Body of pancreas (tissue), 4 donors: Measurements from ENCODE around the gene PLAGL1. TPM values are rescaled to one million over a fixed set of nuclear protein-coding genes. Genes with fewer than 3 reads are reported as not detected.

Source experiments
- ATAC-seq: fragments of 150-250 bp; one replicate; pipeline ENCODE4 v1.9.1; 2016
- DNase-seq, 4 donors: peaks; one replicate each; pipeline ENCODE4 v3.0.0-alpha.2; 2019
- H3K27ac ChIP-seq, 4 donors: fragments of 200-600 bp; sonication (generic); 1 replicate in 3 of 4; 2 replicates in 1 of 4; pipeline versions ENCODE4 v1.5.1 to v1.6.1; 2016 to 2019; ENCODE audit warnings: mild to moderate bottlenecking in 1 of 4, mixed read lengths in 1 of 4, moderate library complexity in 1 of 4
- H3K27me3 ChIP-seq, 2 donors: fragments of 200-600 bp; sonication (generic); one replicate each; pipeline ENCODE4 v1.6.0; 2016; ENCODE audit warnings: mild to moderate bottlenecking in 1 of 2
- H3K36me3 ChIP-seq, 2 donors: fragments of 200-600 bp; sonication (generic); replicated peaks in 1 of 2; 2 replicates each; pipeline ENCODE4 v1.5.1; 2016; ENCODE audit warnings: low read depth in 2 of 2; ENCODE audit not compliant: insufficient read depth in 1 of 2
- H3K4me1 ChIP-seq: fragments of 200-600 bp; sonication (generic); one replicate; pipeline ENCODE4 v1.6.0; 2016
- H3K4me3 ChIP-seq, 2 donors: fragments of 200-600 bp; sonication (generic); 1 replicate in 1 of 2; 2 replicates in 1 of 2; pipeline ENCODE4 v1.5.1; 2016 to 2019
- H3K9me3 ChIP-seq, 3 donors: fragments of 200-600 bp; sonication (generic); 1 replicate in 2 of 3; 2 replicates in 1 of 3; pipeline ENCODE4 v1.5.1; 2016
- POLR2A ChIP-seq, 3 donors: fragments of 450-650 bp; IDR thresholded peaks; one replicate each; pipeline ENCODE4 v1.6.1; 2016; ENCODE audit warnings: antibody characterized with exemption in 3 of 3, mild to moderate bottlenecking in 2 of 3
- WGBS, 2 donors: methylation state at CpG; one replicate each; pipeline ENCODE4 v1.1.5; 2017; 5-methylcytosine and 5-hydroxymethylcytosine counted together
- intact Hi-C: fragments of 100-400 bp; cut with DNase I; formaldehyde crosslinking; loops from one replicate; pipeline ENCODE4 v1.15.1; 2023
- total RNA-seq, 2 donors: library from RNA; depleted of rRNA; stranded (reverse); fragments of >200 nt; gene quantifications; one replicate each; pipeline ENCODE4 v1.1.0, GENCODE V29; 2016
- TF ChIP-seq, protein P1 (sequence below), 7 experiments: fragments of 450-650 bp in 4 of 7; fragments of 200-600 bp in 3 of 7; sonication (generic) in 3 of 7; IDR thresholded peaks; one replicate each; pipeline ENCODE4 v1.5.1; 2016 to 2019; ENCODE audit warnings: antibody characterized with exemption in 7 of 7

Gene PLAGL1
- total RNA-seq, 2 donors from 2014 or later = 22.1 to 23.3 TPM

DNA sequence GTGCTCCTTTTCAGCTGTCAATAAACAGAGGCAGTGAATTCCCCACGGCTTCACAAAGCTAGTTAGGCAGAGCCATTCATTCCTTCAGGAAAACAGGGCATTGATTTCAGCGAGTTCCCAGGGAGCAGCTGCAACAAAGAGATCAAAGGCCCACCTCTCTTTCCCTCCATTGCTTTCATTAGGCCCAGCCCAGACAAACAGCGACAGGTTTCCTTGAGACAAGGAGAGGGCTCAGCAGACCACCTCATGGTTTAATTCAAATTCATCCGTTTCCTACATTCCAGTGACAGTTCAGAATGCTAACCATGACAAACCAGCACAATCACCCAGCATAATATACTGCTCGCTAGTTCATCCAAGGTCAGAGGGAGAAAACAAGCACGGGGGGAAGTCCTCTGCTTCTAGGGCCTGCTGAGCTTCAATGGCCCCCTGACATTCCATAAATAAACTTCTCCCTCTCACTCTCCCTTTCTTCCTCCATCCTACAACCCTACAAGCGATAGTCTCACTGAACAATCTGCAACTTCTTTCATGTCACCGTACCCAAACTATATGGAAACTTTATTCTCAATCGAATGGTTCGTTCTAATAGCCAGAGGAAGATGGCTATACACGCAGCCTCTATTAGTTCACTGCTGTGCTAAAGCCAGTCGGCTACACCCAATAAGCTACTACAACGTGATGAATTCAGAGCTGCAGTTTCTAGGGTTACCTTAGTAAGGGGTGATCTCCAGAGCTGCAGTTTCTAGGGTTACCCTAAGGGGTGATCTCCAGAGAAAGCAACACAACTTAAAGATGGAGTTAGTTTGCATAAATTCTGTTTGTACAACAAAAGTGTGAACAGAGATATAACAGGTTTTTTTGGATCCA is 34.7 kb downstream of the PLAGL1 start:
- Histone ChIP-seq H3K4me3 (no peak overlapping the region), H3K36me3 (no peaks in the 10 kb centered on the region), H3K27me3 (no peaks in the 10 kb centered on the region), H3K4me1 (no peaks in the 10 kb centered on the region), H3K9me3 (no peaks in the 10 kb centered on the region), H3K27ac (no peak overlapping the region)
- 72 to 73% methylated on average over 13 of the region's 13 CpGs for WGBS, 2 donors
- intact Hi-C loops = no loop called here
- no peak for DNase-seq
- no peak for ATAC-seq
- TF ChIP-seq, protein P1, sequence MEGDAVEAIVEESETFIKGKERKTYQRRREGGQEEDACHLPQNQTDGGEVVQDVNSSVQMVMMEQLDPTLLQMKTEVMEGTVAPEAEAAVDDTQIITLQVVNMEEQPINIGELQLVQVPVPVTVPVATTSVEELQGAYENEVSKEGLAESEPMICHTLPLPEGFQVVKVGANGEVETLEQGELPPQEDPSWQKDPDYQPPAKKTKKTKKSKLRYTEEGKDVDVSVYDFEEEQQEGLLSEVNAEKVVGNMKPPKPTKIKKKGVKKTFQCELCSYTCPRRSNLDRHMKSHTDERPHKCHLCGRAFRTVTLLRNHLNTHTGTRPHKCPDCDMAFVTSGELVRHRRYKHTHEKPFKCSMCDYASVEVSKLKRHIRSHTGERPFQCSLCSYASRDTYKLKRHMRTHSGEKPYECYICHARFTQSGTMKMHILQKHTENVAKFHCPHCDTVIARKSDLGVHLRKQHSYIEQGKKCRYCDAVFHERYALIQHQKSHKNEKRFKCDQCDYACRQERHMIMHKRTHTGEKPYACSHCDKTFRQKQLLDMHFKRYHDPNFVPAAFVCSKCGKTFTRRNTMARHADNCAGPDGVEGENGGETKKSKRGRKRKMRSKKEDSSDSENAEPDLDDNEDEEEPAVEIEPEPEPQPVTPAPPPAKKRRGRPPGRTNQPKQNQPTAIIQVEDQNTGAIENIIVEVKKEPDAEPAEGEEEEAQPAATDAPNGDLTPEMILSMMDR (IDR thresholded peaks at IDR 0.05) = no peak
- TF ChIP-seq POLR2A (IDR thresholded peaks at IDR 0.05) = no peak

DNA sequence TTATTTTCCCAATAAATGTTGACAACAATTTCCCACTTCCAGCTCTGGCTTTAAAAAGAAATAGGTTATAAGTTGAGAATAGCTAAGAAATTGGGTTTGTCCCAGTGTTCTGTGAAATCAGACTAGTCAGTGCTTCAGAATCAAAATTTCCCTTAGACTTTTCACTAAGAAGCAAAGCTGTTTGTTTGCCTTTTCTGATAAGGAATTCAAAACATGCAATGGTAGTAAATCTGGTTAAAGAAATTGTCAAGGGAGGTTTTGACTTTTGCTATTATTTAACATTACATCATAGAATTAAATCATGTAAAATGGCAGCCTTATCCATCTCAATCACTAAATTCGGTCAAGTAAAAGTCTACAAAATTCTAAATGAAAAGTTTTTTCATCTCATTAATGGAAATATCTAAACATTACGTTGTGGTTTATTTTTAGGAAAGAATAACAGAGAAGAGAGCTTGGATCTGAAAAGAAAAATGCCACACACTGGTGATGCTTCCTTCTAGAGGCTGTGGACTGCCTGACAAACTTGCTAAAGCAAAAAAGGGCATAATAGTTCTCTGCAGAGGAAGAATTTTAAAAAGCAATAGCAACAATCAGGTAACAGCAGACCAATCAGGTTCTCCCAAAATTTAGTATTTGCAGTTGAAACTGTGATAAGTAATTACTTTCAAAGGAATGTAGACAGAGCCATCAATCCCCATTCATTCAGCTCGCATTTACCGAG is 36.4 kb downstream of the PLAGL1 start:
- DNase-seq = no peak
- Histone ChIP-seq H3K4me1 (no peaks in the 10 kb centered on the region), H3K27me3 (no peaks in the 10 kb centered on the region), H3K36me3 (no peaks in the 10 kb centered on the region), H3K9me3 (no peaks in the 10 kb centered on the region), H3K27ac (no peak overlapping the region), H3K4me3 (no peak overlapping the region)
- TF ChIP-seq POLR2A (IDR thresholded peaks at IDR 0.05) = no peak
- TF ChIP-seq, protein P1 (IDR thresholded peaks at IDR 0.05) = no peak
- WGBS, 2 donors = 58 to 59% methylated on average over 4 of the region's 4 CpGs
- intact Hi-C loops = no loop called here
- ATAC-seq = no peak

DNA sequence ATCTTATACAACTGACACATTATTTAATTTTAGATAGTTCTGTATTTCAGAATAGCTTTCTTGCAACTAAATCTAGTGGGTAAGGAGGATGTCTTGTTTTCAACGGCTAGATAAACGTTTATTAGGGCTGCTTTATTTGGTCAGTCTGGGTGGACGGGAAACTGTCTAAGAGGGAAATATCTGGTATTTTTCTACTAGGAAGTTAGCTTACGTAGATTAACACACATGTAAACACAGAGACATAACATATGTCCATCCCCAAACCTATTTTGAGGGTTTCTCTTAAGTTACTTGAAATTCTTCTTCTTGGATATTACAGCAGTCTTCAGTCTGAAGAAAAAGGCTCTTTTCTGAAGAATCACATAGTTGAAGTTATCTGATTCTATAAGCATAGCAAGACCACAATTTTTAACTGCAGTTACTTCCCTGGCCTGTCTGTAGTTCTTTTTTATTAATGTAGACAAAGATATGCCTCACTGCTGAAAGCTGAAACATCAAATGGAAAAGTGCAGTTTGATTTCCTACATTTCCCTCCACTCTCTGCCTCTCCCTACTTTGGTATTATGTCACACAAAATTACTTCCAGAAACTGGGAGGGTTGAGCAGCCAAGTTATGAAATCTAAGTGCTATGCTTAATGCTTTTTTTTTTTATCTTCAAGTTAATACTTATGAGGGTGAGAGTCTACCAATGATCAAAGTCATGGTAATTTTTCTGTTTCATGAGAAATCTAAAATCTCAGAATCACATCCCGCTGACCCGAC is 37.4 kb downstream of the PLAGL1 start:
- TF ChIP-seq, protein P1 (IDR thresholded peaks at IDR 0.05) = no peak
- TF ChIP-seq POLR2A (IDR thresholded peaks at IDR 0.05) = no peak
- ATAC-seq = no peak
- H3K9me3 ChIP-seq = no peaks in the 10 kb centered on the region
- DNase-seq = no peak
- H3K27me3 ChIP-seq = no peaks in the 10 kb centered on the region
- WGBS, 2 donors = 69 to 81% methylated on average over 6 of the region's 6 CpGs
- no peaks in the 10 kb centered on the region for H3K4me1 ChIP-seq
- no peaks in the 10 kb centered on the region for H3K36me3 ChIP-seq
- no peak overlapping the region for H3K4me3 ChIP-seq
- no peak overlapping the region for H3K27ac ChIP-seq
- intact Hi-C loops = no loop called here

DNA sequence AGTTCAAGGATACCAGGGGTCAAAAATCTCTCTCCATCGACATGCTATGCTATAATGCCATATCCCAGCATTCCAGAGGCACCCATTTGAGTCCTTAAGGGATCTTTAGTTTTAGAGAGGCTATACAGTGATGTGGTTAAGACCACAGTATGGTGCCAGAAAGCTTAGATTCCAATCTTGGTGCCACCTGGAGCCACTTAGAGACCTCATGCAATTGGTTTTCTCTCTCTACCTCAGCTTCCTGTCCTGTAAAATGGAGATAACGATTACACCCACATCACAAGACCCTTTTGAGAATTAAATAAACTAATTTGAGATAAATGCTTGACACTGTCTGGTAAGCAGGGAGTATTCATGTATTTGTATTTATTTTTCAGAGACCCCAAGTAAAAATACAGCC is 39.0 kb downstream of the PLAGL1 start:
- H3K9me3 ChIP-seq = no peaks in the 10 kb centered on the region
- H3K27ac ChIP-seq = no peak overlapping the region
- H3K4me1 ChIP-seq = no peaks in the 10 kb centered on the region
- intact Hi-C loops = no loop called here
- no peak for DNase-seq
- no peaks in the 10 kb centered on the region for H3K36me3 ChIP-seq
- H3K4me3 ChIP-seq = no peak overlapping the region
- no peaks in the 10 kb centered on the region for H3K27me3 ChIP-seq
- TF ChIP-seq, protein P1 (IDR thresholded peaks at IDR 0.05) = no peak
- no peak for TF ChIP-seq POLR2A (IDR thresholded peaks at IDR 0.05)
- ATAC-seq = no peak
- 50 to 64% methylated on average over 2 of the region's 2 CpGs for WGBS, 2 donors
